LNCaP clone FGC (cell line): ENCODE data around the gene NARF.
A peak's percentile ranks its signal among the peaks of the same experiment; 100 is the strongest.
"Not testable (repeated sequence)": the region's sequence is repeated elsewhere in the genome, so short reads cannot be mapped to it uniquely, and the experiment has no call there.

Experiments
- DNase-seq: peaks from one replicate; pipeline ENCODE4 v3.0.0-alpha.2; 2011; ENCODE audit warnings: low read depth
- H3K4me3 ChIP-seq: 2 replicates; pipeline ENCODE4 v1.5.1; 2011; ENCODE audit warnings: mild to moderate bottlenecking, low read depth, low read length, control low read depth
- CTCF ChIP-seq: IDR thresholded peaks from 2 replicates; pipeline ENCODE4 v1.5.1; 2012; ENCODE audit warnings: mild to moderate bottlenecking; ENCODE audit not compliant: control insufficient read depth, insufficient read depth; ENCODE audit errors: extremely low read depth

The NARF gene

GRCh38 chr17:82457073-82457928 lies 1.2 kb upstream of the NARF start:
- DNase-seq = peak; percentile 17
- TF ChIP-seq CTCF = no peak
- peak overlapping the region; percentile 95 for H3K4me3 ChIP-seq

- no peak for DNase-seq
- peak overlapping the region; percentile 95 for H3K4me3 ChIP-seq
- TF ChIP-seq CTCF = no peak
Measured at GRCh38 chr17:82457929-82458178, 687 bp upstream of the NARF start.

GRCh38 chr17:82458885-82459424 lies 414 bp downstream of the NARF start:
- peak overlapping the region; percentile 95 for H3K4me3 ChIP-seq
- DNase-seq = no peak
- no peak for TF ChIP-seq CTCF

- not testable (repeated sequence) for DNase-seq
- H3K4me3 ChIP-seq = peak overlapping the region; percentile 95
Measured at GRCh38 chr17:82459936-82460335, 1.4 kb downstream of the NARF start.

- no peak for TF ChIP-seq CTCF
- no peak for DNase-seq
- no peak overlapping the region for H3K4me3 ChIP-seq
Measured at GRCh38 chr17:82461827-82462524, 3.4 kb downstream of the NARF start.

- no peak for DNase-seq
- no peak for TF ChIP-seq CTCF
- no peak overlapping the region for H3K4me3 ChIP-seq
Measured at GRCh38 chr17:82463391-82463790, 4.8 kb downstream of the NARF start.

GRCh38 chr17:82463925-82464566 lies 5.5 kb downstream of the NARF start:
- TF ChIP-seq CTCF = no peak
- H3K4me3 ChIP-seq = no peak overlapping the region
- no peak for DNase-seq
